DND-41 (cell line): ENCODE measurements around the gene ARNT2.

Experiments used
- EZH2 ChIP-seq: IDR thresholded peaks from 3 replicates; pipeline ENCODE4 v1.6.1; 2012; ENCODE audit warnings: borderline replicate concordance, low read depth, mild to moderate bottlenecking, moderate library complexity, low read length, inconsistent platforms; ENCODE audit not compliant: severe bottlenecking
- TF ChIP-seq, protein P1 (sequence below): IDR thresholded peaks from 2 replicates; pipeline ENCODE4 v1.5.1; 2012; ENCODE audit warnings: borderline replicate concordance, low read length, moderate library complexity, mild to moderate bottlenecking; ENCODE audit not compliant: poor library complexity, severe bottlenecking; ENCODE audit errors: extremely low read depth

DNA sequence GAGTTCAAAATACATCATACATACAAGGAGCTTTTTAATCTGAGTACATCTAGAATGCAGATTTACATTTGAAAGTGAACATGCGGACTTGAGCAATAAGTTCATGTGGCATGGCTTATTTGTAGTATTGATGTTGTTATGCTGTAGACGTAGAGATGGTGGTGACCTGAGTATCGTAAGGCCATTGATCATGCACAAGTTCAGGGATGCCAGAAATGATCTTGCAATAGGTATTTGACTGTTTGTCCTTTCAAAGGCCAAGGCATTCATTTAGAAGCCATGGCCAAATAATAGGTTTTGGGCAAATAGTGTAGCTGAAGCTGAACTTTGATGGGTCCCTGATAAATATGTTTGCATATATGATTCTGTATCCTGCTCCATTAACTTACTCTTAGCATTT, 35.0 kb downstream of the ARNT2 start:
- TF ChIP-seq, protein P1, sequence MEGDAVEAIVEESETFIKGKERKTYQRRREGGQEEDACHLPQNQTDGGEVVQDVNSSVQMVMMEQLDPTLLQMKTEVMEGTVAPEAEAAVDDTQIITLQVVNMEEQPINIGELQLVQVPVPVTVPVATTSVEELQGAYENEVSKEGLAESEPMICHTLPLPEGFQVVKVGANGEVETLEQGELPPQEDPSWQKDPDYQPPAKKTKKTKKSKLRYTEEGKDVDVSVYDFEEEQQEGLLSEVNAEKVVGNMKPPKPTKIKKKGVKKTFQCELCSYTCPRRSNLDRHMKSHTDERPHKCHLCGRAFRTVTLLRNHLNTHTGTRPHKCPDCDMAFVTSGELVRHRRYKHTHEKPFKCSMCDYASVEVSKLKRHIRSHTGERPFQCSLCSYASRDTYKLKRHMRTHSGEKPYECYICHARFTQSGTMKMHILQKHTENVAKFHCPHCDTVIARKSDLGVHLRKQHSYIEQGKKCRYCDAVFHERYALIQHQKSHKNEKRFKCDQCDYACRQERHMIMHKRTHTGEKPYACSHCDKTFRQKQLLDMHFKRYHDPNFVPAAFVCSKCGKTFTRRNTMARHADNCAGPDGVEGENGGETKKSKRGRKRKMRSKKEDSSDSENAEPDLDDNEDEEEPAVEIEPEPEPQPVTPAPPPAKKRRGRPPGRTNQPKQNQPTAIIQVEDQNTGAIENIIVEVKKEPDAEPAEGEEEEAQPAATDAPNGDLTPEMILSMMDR, result no peak
- no peak for TF ChIP-seq EZH2
